Kidney epithelial cell (primary cell): Measurements from ENCODE around the gene ADAMTS9. TPM values are rescaled to one million over a fixed set of nuclear protein-coding genes. Genes with fewer than 3 reads are reported as not detected.

Experiments used
- DNase-seq: peaks from one replicate; pipeline ENCODE4 v3.0.0-alpha.2; 2010; ENCODE audit warnings: low read depth
- H3K27me3 ChIP-seq: 2 replicates; pipeline ENCODE4 v1.6.0; 2011; ENCODE audit warnings: low read length; ENCODE audit not compliant: control insufficient read depth, insufficient read depth
- H3K36me3 ChIP-seq: 2 replicates; pipeline ENCODE4 v1.5.1; 2011; ENCODE audit warnings: low read length; ENCODE audit not compliant: control insufficient read depth, insufficient read depth
- H3K4me3 ChIP-seq: 2 replicates; pipeline ENCODE4 v1.5.1; 2011; ENCODE audit warnings: low read depth, mild to moderate bottlenecking, control low read depth, low read length
- total RNA-seq: library from RNA; depleted of rRNA; stranded (reverse); fragments of >200 nt; gene quantifications from 2 replicates; pipeline ENCODE4 v1.2.3, GENCODE V29; 2015
- TF ChIP-seq, protein P1 (sequence below): IDR thresholded peaks from 2 replicates; pipeline ENCODE4 v1.5.1; 2011; ENCODE audit warnings: mild to moderate bottlenecking, moderate library complexity, low read length, control low read depth, inconsistent platforms; ENCODE audit not compliant: insufficient read depth, poor library complexity, severe bottlenecking

Gene ADAMTS9
- total RNA-seq, 1 donor from 2014 or later: 211 TPM

DNA sequence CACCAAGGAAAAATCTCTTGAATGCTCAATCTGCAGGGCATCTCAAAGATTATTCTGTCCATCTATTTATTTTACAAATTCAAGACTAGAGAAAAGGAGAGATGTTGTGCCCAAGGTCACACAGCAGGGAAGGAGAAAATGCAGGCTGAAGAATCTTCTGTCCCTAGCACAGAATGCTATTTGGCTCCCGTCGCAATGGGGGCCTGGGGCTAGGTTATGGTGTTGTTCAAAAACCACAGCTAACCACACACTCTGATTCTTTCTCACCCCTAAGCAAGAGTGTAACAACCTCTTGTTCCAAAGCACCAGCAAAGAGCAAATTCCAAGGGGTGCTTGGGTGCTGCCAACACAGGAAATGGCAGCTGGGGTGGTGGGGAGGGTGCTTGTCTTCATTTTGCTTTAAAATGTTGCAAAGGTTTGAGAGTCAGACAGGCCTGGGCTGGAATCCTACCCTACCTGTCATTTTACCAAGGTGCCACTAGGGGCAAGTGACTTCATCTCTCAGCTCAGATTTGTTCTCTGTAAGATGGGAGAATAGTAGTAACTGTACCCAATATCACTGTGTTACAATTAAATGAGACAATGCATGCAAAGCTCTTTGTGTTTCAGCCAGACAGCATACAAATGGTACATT is 112.5 kb downstream of the ADAMTS9 start:
- H3K36me3 ChIP-seq: peaks cover 2% of the 10 kb centered on the region
- no peak overlapping the region for H3K4me3 ChIP-seq
- no peaks in the 10 kb centered on the region for H3K27me3 ChIP-seq
- DNase-seq: no peak
- TF ChIP-seq, protein P1, sequence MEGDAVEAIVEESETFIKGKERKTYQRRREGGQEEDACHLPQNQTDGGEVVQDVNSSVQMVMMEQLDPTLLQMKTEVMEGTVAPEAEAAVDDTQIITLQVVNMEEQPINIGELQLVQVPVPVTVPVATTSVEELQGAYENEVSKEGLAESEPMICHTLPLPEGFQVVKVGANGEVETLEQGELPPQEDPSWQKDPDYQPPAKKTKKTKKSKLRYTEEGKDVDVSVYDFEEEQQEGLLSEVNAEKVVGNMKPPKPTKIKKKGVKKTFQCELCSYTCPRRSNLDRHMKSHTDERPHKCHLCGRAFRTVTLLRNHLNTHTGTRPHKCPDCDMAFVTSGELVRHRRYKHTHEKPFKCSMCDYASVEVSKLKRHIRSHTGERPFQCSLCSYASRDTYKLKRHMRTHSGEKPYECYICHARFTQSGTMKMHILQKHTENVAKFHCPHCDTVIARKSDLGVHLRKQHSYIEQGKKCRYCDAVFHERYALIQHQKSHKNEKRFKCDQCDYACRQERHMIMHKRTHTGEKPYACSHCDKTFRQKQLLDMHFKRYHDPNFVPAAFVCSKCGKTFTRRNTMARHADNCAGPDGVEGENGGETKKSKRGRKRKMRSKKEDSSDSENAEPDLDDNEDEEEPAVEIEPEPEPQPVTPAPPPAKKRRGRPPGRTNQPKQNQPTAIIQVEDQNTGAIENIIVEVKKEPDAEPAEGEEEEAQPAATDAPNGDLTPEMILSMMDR: peak; percentile 46

GRCh38 chr3:64574194-64574593 is 113.6 kb downstream of the ADAMTS9 start:
- TF ChIP-seq, protein P1: no peak
- no peak overlapping the region for H3K4me3 ChIP-seq
- H3K27me3 ChIP-seq: no peaks in the 10 kb centered on the region
- DNase-seq: no peak
- H3K36me3 ChIP-seq: peaks cover 2% of the 10 kb centered on the region

DNA sequence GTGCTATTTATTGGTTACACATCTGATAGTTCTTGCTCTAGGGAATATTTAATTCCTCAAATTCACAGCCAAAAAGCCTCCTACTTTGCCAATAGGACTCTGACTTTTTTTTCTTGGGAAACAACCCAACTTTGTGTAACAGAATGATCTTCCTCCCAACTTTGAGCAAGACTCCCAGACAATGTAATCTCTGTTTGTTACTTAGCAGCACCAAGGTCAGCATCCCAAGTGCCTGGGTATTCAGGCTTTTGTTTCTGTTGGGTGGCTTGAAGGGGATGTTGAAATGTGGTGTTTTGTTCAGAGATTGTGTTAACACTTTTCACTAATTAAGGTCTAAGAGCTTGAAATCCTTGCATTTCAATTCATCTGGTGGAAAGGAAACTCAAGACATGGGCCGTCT is 115.8 kb downstream of the ADAMTS9 start:
- no peaks in the 10 kb centered on the region for H3K27me3 ChIP-seq
- TF ChIP-seq, protein P1: no peak
- no peak overlapping the region for H3K4me3 ChIP-seq
- no peak for DNase-seq
- H3K36me3 ChIP-seq: peaks cover 2% of the 10 kb centered on the region

DNA sequence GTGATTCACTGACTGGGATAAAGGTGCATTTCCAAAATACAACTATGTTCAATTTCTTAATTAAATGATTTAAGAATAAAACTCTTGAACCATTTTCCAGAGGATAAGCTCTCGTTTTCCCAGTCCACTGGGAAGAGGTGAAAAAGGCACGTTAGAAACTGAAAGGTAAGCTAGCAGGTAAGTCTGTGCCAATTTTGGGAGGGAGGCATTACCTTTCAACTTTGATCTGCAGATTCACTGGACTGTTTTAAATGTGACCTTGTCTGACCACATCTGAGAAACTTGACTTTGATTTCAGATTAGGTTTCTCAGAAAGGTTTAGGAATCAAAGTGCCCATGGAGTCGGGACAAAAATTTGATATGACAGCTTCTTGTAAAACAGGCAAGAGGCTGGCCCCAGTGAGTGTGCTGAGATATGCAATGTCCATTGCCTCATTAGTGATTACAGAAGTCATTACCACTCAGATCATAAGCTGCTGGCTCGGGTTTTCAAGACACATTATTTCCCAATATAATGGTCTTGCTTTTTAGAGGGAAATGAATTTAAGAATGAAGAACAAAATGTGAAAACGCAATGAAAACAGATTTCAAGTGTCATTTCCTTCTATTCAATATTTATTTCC is 118.8 kb downstream of the ADAMTS9 start:
- TF ChIP-seq, protein P1: no peak
- H3K36me3 ChIP-seq: peaks cover 2% of the 10 kb centered on the region
- H3K4me3 ChIP-seq: no peak overlapping the region
- H3K27me3 ChIP-seq: no peaks in the 10 kb centered on the region
- no peak for DNase-seq

- no peaks in the 10 kb centered on the region for H3K27me3 ChIP-seq
- no peaks in the 10 kb centered on the region for H3K36me3 ChIP-seq
- TF ChIP-seq, protein P1: no peak
- H3K4me3 ChIP-seq: no peak overlapping the region
- DNase-seq: no peak
Observed at GRCh38 chr3:64566859-64567258, 120.9 kb downstream of the ADAMTS9 start.

- no peak overlapping the region for H3K4me3 ChIP-seq
- H3K36me3 ChIP-seq: peaks cover 1% of the 10 kb centered on the region
- H3K27me3 ChIP-seq: no peaks in the 10 kb centered on the region
- no peak for DNase-seq
- TF ChIP-seq, protein P1: no peak
Observed at GRCh38 chr3:64563751-64564150, 124.0 kb downstream of the ADAMTS9 start.
